ENCODE measurements around the gene DDR2.
"Not testable (repeated sequence)": the region's sequence is repeated elsewhere in the genome, so short reads cannot be mapped to it uniquely, and the experiment has no call there.

Gene DDR2

DNA sequence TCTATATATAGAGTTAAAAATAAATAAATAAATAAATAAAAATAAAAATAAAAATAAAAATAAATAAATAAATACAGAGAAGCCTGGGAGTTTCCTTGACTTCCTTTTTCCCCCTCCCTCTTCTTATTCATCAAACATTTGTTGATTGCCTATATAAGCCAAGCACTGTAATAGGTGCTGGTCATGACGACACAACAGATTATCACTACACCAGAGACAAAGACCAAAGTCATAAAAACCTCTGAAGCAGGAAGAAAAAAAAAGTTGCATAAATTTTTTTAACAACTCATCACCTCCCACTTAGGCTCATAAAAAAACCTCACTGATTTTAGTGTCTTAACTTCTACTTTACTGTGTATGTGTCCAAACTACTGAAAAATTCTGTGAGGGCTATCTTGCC is 95.2 kb downstream of the DDR2 start:
- DNase-seq = not testable (repeated sequence)

DNA sequence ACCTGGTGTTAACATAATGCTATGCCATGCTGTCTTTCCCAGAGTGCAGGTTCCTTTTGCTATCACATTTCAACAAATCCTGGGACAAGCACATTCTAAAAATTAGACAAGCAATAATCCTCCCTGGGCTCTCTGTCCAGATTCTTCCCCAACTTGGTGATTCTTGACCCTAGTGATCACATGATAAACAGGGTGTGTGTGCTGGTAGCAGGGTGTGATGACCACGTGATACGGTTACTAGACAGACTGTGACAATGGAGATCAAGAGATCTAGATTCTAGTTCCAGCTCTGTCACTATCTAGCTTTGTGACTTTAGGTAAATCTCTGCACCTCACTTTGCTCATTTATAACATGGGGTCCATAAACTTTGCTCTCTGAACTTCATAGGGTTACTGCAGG is 96.3 kb downstream of the DDR2 start:
- DNase-seq = no peak

DNA sequence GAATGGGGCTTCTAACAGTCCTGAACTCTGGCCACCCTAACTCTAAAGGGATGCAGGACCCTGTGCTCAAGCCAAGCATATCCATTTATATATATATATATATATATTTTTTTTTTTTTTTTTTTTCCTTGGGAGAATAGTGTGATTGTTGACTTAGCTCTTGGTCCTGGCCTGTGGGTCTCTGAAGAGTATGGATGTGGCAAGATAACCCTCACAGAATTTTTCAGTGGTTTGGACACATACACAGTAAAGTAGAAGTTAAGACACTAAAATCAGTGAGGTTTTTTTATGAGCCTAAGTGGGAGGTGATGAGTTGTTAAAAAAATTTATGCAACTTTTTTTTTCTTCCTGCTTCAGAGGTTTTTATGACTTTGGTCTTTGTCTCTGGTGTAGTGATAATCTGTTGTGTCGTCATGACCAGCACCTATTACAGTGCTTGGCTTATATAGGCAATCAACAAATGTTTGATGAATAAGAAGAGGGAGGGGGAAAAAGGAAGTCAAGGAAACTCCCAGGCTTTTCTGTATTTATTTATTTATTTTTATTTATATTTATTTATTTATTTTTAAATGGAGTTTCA is 97.0 kb downstream of the DDR2 start:
- DNase-seq = not testable (repeated sequence)

DNA sequence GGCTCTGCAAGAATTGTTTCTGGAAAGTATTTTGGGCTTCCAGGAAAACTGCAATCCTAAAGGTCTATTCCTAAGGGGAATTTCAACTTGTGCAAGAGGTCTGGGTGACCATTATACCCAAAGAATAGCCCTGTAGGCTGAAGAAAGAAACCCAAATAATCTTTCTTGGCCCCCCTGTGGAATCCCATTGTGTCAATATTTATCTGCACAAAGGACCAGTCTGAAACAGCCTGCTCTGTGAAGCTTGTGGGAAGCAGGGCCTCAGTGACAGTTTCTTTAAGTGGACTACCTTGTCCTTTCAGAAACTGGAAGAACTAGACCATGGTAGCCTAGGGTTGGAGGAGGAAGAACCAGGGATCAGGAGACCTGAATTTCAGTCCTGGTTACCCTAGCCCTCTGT is 99.8 kb downstream of the DDR2 start:
- no peak for DNase-seq

DNA sequence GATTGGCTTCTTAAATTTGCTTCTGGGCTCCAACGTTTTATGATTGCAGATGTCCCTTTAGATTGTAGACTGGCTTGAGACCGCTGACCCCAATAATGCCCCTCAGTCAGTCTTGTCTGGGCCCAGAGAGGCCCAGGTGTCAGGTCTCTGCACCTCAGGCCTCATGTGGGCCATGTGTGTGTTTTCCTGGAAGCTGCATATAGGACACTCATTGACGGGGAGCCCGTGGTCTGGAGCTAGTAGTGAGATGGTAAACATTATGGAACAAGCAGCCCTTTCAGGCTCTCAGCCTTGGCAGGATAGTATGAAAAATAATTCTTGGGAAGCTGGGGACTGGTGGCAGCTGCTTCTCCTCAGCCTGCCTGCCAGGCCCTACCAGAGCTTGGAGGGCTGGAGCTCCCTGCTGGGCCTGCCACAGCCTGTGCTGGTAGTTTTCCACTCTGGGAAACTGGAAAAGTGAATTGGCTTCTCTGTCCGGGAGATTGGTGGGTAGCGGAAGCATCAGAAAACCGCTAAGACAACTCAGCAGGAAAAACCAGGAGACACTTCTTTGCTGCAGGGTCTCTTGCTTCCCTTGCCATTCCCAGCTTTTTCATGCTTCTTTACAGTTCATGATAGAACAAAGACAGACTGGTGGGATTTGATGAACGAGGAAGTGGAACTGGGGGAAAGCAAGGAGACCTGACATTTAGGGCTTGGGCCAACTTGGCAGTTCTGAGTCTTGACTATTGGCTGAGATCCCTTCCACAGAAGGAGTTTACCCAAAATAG is 100.5 kb downstream of the DDR2 start:
- DNase-seq = no peak

DNA sequence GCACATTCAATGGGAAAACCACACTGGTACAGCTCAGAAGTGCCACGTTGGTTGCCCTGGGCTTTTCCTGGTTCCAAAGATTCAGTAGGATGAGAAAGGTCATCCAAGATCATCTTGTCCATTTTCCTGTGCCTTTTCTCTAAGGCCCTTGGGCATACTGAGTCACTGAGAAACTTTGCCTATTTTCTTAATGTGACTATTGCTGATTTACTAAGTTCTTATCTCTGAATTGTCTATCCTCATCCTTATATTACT is 101.0 kb downstream of the DDR2 start:
- DNase-seq = no peak

DNA sequence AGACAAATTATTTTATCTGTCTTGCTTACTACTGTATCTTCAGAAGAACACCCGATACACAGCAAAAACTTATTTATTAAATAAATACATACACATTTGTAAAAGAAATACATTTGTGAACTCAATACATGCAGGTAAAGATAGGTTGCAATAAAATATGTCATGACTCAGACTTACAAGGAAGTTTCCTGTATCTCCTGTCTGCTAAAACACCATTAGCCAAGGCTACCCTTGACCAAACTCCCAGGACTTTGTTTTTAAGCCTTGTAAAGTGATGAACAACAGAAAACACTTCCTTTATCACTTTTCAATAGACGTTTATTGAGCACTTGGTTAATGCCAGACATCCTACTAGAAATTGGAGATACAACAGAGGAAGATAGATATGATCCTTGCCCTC is 101.8 kb downstream of the DDR2 start:
- DNase-seq = no peak

DNA sequence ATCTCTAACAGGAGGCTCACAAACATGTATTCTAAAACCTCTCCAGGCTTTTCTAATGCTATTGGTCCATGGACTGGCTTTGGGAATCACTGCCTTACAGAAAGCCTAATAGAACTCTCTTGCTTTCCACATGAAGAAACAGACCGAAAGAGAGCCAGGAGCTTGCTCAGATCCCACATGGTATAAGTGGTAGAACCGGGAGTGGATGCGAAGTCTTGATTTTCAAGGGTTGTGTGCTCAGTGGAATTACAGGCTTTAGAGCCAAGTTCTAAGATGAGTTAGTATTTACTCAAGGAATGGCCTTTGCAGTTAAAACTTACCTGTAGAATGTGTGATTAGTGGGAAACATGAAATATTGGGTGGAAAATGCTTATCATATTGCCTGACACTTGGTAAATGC is 103.9 kb downstream of the DDR2 start:
- DNase-seq = no peak

DNA sequence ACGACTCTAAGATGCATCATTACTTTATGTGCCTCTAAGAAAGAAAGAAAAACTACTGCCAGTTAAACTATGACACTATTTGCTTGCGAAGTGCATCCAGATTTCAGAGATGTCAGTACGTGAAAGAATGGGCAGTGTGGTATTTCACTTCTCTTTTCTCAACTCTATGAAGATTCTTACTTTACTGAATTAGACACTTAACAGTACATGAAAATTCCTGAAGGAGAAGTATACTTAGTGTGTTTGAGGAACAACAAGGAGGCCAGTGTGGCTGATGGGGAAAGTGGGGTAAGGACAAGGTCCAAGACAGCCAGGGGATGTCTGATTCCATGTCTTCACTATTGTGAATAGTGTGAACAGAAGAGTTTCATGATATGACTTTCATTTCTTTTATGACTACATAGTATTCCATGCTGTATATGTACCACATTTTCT is 104.4 kb downstream of the DDR2 start:
- DNase-seq = no peak

DNA sequence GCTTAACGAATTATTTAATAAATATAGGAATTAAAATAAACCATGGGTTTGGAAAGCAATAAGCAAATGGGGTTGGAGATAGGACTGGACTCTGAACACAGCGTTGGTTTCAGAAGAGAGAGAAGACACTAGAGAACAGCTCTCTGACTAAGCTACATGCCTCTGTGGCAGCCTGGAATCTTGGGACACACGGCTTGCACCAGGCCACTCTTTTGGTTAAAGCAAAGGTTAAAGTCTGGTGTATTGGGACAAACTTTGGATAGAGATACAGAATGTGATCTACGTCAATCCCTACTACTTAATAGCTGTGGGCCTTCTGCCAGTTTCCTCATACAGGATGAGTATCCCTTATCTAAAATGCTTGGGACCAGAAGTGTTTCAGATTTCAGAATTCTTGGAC is 108.5 kb downstream of the DDR2 start:
- no peak for DNase-seq

DNA sequence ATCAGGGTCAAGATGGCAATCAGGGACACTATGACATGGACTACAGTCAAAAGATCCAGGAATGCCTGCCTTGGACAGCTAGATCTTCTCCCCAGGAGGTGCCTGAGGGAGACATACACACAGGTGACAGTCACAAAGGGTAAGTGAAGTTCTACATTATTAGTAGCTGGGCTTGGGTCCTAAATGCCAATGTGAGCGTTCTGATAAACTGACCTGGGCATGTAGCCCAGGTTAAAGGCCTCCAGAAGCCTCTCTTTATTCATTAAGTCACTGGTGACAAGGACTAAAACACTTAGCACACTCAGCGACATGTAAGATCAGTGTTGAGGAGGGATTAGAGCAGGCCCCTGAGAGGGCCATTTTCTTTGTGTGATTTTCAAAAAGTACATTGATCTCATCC is 109.3 kb downstream of the DDR2 start:
- no peak for DNase-seq

DNA sequence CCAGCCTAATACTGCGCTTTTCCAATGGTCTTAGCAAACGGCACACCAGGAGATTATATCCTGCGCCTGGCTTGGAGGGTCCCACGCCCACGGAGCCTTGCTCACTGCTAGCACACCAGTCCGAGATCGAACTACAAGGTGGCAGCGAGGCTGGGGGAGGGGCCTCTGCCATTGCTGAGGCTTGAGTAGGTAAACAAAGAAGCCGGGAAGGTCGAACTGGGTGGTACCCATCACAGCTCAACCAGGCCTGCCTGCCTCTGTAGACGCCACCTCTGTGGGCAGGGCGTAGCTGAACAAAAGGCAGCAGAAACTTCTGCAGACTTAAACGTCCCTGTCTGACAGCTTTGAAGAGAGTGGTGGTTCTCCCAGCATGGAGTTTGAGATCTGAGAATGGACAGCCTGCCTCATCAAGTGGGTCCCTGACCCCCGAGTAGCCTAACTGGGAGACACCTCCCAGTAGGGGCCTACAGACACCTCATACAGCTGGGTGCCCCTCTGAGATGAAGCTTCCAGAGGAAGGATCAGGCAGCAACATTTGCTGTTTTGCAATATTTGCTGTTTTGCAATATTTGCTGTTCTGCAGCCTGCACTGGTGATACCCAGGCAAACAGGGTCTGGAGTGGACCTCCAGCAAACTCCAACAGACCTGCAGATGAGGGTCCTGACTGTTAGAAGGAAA is 114.1 kb downstream of the DDR2 start:
- not testable (repeated sequence) for DNase-seq

DNA sequence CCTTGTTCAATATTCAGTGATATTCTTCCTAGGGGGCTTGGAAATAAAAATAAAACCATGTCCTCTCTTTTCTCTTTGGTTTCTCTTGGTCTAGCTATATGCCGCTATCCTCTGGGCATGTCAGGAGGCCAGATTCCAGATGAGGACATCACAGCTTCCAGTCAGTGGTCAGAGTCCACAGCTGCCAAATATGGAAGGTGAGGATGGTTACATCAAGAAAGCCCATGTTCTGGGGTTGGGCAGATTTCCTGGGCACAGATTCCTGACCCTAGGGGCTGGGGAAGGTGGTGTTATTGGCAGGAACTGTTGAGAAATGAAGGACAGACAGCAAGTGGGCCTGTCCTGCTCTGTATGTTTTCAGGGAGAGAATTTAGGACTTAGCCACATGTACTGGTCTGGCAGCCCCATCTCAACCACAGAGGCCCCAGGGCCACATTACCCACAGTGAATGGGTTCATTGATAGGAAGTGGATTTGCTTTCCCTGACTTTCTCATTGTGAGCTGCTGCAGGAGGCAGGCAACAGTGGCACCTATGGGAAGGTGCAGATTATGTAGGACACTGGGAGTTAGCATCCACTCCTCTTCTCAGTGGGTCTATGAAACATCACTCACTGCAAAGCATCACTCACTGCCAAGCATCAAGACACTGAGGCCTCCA is 120.9 kb downstream of the DDR2 start:
- DNase-seq = no peak

DNA sequence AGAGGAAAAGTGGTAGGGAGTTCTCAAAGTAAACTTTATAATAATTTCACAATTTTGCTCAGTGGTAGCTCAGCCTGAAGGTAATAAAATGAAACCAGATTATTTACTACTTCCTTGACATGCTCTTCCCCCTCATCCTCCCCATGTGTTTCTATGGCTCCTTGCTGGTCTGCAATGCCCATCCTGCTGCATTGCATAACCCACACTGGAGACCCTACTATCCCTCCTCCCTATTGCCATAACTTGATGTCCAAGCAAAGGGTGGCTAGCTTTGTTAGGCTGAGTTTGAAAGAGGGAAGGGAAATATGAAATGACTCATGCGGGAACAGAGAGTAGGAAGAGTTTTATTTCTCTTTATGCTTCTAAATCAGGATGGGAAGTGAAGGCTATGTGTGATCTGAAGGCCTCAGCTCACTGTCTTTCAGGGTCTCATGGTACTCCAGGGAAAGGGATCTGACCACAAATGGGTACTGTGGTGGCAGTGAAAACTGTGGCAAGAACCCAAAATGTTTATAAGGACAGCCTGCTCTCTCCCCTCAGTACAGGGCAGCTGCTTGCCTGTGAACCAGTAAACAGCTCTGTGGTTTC is 121.8 kb downstream of the DDR2 start:
- DNase-seq = no peak

DNA sequence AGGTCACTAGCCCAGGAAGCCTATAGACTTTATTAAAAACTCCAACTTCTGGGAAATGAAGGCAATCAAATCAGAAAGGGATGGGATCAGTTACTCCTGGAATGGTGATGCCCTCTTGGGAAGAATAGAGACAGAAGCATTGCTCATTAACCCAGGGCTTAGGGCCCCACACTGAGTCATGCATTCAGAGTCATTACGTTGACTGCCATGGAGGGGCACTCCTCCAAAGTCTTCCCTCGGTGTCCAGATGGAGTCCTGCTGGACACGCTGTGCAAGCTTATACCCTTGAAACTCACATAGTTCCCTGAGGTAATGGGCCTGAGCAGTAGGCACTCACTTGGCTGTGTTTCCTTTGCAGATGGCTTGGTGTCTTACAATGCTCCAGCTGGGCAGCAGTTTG is 123.0 kb downstream of the DDR2 start:
- DNase-seq = no peak

DNA sequence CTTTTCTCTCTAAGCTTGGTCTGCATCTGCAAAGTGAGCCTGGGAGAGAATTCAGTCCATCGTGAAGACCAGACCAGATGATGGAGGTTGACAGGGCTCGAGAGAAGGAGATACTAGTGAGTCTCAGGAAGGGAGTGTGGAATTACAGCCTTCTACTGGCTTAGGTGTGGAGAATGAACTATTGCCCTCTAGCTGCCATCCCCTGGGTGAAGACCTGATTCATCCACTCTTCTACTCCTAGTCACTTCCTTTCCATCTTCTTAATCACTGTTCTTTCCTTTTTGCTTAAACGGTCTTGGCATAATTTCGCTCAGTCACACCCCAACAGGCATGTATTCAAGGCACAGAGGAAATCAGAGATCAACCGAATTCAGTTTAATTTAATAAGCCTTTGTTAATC is 124.3 kb downstream of the DDR2 start:
- no peak for DNase-seq

DNA sequence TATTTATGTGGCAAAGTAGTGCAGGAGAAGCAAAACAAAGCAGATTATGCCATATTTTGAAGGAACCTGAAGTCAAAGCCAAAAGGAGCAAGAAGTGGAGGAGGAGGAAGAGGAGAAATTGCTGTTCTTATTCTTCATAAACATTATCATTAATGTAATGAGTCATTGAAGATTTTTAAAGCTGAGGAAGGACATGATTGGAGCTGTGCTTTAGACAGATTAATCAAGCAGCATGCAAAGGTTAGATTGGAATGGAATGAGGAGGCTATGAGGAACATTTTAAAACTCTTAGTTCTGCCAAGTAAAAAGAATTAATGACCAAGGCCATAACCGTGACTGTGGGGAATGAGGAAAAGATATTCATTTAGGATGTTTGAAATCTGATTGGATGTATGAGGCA is 125.2 kb downstream of the DDR2 start:
- DNase-seq = no peak

DNA sequence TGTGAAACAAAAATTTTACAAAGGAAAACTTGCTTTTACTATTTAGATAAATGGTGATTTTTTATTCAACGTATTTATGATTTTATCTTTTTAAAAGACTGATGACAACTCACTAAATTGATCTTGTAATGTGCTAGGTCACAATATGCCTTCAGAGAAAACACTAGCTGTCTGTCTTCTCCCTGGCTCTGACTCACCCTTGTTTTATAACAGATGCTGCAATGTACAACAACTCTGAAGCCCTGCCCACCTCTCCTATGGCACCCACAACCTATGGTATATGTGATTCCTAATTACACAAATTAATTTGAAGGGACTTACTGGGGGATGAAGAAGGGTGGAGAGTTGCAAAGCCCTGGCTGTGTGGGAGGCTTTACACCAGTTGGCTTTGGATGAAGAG is 133.5 kb downstream of the DDR2 start:
- no peak for DNase-seq

DNA sequence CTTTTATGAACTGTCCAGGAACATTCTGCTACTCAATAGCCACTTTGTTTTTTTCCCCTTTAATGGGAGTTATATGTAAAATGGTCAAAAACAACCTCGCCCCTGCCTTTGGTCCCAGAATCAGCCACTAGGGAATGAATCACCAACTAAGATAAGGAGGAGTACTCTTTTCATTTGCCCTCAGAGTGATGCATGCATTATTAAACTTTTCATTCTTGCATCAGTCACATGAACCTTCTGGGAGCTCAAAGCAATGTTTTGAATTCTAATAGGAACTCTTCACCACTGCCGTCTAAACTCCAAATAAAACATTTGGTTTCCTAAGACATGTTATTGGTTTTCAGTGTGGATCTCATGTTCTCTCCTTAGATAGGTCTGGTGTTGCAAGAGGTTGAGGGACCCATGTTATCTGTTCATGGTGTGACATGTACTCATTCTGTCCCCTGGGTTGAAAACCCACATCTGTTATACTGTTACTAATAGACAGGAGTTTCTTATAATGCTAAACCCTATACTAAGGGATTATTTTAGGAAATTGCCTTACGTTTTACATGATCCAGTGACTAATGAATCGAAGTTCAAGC is 140.4 kb downstream of the DDR2 start:
- no peak for DNase-seq

DNA sequence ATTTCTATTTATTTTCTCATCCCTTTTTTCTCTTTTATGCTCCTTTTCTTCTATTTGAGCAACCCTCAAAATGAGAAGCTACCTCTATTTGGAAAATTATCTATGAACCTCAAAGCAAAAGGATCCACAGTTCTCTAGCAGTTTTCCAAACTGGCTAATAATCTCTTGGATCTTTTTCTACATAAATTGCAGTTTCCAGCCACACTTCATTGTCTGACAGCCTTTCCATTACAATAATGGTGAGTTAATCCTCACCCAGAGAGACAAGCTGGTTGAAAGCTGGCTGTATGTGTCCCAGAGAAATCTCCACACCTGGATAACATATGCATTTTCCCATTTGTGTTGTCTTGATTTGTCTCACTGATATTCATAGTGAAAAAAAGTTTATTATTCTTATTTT is 141.7 kb downstream of the DDR2 start:
- DNase-seq = no peak

DNA sequence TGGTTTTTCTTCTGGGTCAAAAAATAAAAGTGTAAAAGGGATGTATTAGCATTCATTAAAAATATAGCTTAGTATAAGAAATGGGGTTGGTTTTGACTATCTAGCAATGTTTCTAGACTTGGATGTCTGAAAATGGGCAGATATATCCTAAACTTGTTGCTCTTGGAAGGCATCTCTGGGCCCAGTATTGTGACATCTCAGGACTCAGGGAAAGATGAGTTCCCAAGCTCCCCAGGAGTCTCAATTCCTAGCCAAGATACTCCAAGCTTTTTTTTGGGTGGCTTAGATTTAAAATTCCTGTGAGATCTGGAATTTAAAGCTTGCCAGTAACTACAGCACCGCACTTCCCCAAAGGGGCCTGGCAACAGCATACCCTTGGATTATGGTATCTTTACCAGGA is 146.8 kb downstream of the DDR2 start:
- DNase-seq = no peak

DNA sequence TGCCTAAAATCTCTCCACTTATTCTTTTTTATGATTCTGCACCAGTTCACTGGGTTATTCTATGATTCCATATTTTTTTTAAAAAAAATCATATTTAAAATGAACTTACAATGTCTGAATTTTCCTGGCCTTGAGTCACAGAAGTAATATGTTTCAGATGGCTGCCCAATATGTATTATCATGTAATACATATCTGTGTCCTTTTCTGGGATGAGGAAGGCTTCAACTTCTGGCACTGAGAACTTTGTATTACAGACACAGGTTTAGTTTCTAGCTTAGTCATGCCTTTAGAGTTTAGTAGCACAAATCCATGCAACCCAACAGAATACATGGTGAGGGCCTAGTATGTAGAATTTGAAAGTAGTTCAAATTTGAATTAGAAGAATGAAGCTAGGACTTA is 150.4 kb downstream of the DDR2 start:
- DNase-seq = no peak

DNA sequence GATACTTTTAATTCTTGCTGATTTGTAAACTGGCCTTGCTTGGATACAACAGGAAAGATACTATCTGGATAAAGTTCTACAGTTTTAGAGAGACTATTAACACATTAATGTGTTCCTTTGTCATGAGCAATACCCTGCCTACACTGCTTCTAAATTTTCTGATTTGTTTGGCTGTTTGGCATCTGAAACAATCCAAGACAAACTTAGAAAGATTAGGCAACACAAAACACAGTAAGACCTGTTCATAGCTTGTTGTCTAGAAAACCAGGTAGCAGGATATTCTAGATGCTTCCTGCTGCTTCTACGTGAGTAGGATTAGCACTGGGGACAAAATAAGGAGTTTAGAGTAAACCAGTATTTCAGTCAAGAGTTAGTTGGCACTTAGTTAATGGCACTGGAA is 152.7 kb downstream of the DDR2 start:
- not testable (repeated sequence) for DNase-seq

Measured in activated CD4-positive, alpha-beta T cell treated with anti-CD3 and anti-CD28 coated beads for 48 hours (primary cell).